Omental fat pad (tissue), 4 donors: Measurements from ENCODE around the gene PIP4P1. TPM values are rescaled to one million over a fixed set of nuclear protein-coding genes. Genes with fewer than 3 reads are reported as not detected.

Experiments used
- ATAC-seq: fragments of 150-250 bp; one replicate; pipeline ENCODE4 v1.9.1; 2016; ENCODE audit warnings: mild to moderate bottlenecking, moderate library complexity; ENCODE audit not compliant: low FRiP score
- DNase-seq: peaks from one replicate; pipeline ENCODE4 v3.0.0-alpha.2; 2019; ENCODE audit warnings: low spot score
- CTCF ChIP-seq, 3 donors: fragments of 450-650 bp; IDR thresholded peaks; one replicate each; pipeline ENCODE4 v1.5.1; 2016 to 2017; ENCODE audit warnings: antibody characterized with exemption in 3 of 3, mild to moderate bottlenecking in 3 of 3, moderate library complexity in 2 of 3
- total RNA-seq, 4 donors: library from RNA; depleted of rRNA; stranded (reverse); fragments of >200 nt; gene quantifications; one replicate each; pipeline ENCODE4 v1.1.0, GENCODE V29; 2016

The PIP4P1 gene
- total RNA-seq, 4 donors from 2014 or later = 20.4 to 24.4 (median 22.5) TPM

GRCh38 chr14:20417250-20418186, 43.7 kb downstream of the PIP4P1 start:
- TF ChIP-seq CTCF (IDR thresholded peaks at IDR 0.05) = no peak
- no peak for ATAC-seq

GRCh38 chr14:20416223-20416622, 45.0 kb downstream of the PIP4P1 start:
- DNase-seq (no peak), ATAC-seq (no peak)
- TF ChIP-seq CTCF (IDR thresholded peaks at IDR 0.05) = no peak

More at GRCh38 chr14:20417250-20418186, 43.7 kb downstream of the PIP4P1 start:
- DNase-seq = no peak

GRCh38 chr14:20415782-20416206, 45.4 kb downstream of the PIP4P1 start:
- DNase-seq = no peak
- no peak for TF ChIP-seq CTCF (IDR thresholded peaks at IDR 0.05)
- ATAC-seq = no peak

- no peak for TF ChIP-seq CTCF (IDR thresholded peaks at IDR 0.05)
- DNase-seq (no peak), ATAC-seq (peak; percentile 3)
These were observed 47.5 kb downstream of the PIP4P1 start for GRCh38 chr14:20413744-20414082.

- DNase-seq (peak; percentile 66), ATAC-seq (peak; percentile 97)
- no peak for TF ChIP-seq CTCF (IDR thresholded peaks at IDR 0.05)
These were observed 48.1 kb downstream of the PIP4P1 start, which contains the start of gene TEP1 for GRCh38 chr14:20412876-20413743. TEP1 (minus strand) TSS chr14:20413501; CDS start chr14:20408439, 5,062 bp downstream.

- no peak for TF ChIP-seq CTCF (IDR thresholded peaks at IDR 0.05)
- DNase-seq = no peak
- ATAC-seq = no peak
These were observed 48.8 kb downstream of the PIP4P1 start for GRCh38 chr14:20412411-20412810.
